Peyer's patch (tissue), 4 donors: Measurements from ENCODE around the gene ANKFN1.

Experiments
- CTCF ChIP-seq, 6 experiments: fragments of 450-650 bp in 4 of 6; fragments of 200-600 bp in 2 of 6; sonication (generic) in 1 of 6; IDR thresholded peaks; one replicate each; pipeline ENCODE4 v1.5.1; 2017 to 2019; ENCODE audit warnings: antibody characterized with exemption in 6 of 6, mild to moderate bottlenecking in 3 of 6, moderate library complexity in 1 of 6
- POLR2A ChIP-seq, 2 donors: fragments of 450-650 bp; IDR thresholded peaks; one replicate each; pipeline ENCODE4 v1.5.1; 2017; ENCODE audit warnings: antibody characterized with exemption in 2 of 2, mild to moderate bottlenecking in 2 of 2, moderate library complexity in 2 of 2

GRCh38 chr17:56557682-56558081, 404.4 kb downstream of the ANKFN1 start:
- TF ChIP-seq CTCF (IDR thresholded peaks at IDR 0.05) (no peak), POLR2A (IDR thresholded peaks at IDR 0.05) (no peak)
